ENCODE results near the gene SELENOO.
"Not testable (repeated sequence)": the region's sequence is repeated elsewhere in the genome, so short reads cannot be mapped to it uniquely, and the experiment has no call there.

Gene SELENOO

DNA sequence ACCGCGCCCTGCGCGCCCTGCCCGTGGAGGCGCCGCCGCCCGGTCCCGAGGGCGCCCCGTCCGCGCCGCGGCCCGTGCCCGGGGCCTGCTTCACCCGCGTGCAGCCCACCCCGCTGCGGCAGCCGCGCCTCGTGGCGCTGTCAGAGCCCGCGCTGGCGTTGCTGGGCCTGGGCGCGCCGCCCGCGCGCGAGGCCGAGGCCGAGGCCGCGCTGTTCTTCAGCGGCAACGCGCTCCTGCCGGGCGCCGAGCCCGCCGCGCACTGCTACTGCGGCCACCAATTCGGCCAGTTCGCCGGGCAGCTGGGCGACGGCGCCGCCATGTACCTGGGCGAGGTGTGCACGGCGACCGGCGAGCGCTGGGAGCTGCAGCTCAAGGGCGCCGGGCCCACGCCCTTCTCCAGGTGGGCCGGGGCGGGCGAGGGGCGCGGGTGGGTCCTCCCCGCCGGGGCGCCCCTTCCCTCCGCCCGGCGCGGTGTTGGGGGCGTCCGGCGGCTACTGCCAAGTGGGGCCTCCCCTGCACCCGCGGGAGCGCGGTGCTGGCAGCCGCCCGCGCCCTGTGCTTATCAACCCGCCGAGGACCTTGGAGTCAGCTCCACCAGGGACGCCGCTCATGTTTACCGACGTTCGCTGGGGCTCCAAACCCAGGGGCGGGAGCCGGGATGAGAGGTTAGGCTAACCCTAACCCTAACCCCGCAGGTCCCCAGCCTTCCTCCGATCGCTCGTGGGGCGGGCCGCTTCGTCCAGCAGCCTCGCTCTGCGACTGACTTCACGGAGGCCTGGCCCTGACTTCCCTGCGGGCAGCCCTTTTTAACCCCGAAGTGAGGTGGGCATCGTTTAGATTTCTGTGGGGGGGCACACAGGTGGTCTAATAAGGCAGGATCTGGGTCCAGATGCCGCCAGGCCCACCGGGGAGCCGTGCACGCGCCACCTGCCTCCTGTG lies 649 bp downstream of the SELENOO start:
- DNase-seq, result no peak

DNA sequence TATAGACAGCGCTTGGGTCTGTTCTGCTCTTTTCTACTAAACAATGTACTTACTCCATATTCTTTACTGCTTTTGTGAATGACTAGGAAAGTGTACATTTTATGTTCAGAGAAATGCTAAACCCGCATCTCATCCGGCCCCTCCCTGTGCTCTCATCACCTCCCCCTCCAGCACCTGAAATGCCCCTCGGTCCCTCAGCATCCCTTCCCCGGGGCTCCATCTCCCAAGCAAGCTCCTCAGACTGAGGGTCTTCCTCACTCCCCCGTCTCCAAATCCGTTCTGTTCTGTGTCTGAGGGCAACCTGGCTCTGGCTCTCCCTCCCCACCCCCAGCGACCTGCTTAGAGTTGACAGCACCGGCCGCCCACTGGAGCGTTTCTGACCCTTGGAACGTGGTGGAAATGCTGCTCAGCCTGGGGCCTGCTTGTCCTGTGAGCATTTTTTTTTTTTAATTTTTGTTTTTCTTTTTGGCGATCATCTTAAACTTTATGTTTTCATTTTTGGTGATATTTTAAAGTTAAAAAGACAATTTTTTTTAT lies 1.4 kb downstream of the SELENOO start:
- DNase-seq, result no peak

DNA sequence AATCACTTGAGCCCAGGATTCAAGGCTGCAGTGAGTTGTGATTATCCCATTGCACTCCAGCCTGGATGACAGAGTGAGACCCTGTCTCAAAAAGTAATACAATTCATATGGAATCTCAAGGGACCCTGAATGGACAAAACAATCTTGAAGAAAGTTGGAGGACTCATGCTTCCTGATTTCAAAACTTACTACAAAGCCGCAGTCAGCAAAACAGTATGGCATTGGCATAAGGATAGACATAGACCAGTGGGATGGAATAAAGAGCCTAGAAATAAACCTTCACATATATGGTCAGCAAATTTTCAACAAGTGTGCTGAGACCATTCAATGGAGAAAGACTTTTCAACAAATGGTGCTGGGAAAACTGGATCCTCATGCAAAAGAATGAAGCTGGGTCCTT lies 2.5 kb downstream of the SELENOO start:
- DNase-seq, result no peak

DNA sequence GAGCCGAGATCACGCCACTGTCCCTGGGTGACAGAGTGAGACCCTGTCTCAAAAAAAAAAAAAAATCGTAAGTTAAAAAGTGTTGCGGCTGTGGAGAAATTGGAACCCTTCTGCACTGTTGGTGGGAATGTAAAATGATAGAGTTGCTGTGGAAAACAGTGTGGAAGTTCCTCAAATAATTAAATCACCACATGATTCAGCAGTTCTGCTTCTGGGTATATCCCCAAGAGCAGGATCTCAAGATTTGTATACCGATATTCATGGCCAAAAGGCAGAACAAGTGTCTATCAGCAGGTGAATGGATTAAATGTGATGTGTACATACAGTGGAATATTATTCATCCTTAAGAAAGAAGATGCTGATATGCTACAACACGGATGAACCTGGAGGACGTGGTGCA lies 3.8 kb downstream of the SELENOO start:
- DNase-seq, result no peak

DNA sequence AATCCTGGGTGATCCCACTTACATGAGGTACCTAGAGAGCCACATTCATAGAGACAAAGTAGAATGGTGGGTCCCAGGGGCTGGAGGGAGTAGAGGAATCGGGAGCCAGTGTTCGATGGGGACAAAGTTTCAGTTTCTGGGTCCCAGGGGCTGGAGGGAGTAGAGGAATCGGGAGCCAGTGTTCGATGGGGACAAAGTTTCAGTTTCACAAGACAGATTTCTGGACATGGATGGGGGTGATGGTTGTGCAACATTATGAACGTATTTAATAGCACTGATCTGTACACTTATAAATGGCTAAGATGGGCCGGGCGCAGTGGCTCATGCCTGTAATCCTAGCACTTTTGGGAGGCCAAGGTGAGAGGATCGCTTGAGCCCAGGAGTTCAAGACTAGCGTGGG lies 4.2 kb downstream of the SELENOO start:
- DNase-seq, result not testable (repeated sequence)

DNA sequence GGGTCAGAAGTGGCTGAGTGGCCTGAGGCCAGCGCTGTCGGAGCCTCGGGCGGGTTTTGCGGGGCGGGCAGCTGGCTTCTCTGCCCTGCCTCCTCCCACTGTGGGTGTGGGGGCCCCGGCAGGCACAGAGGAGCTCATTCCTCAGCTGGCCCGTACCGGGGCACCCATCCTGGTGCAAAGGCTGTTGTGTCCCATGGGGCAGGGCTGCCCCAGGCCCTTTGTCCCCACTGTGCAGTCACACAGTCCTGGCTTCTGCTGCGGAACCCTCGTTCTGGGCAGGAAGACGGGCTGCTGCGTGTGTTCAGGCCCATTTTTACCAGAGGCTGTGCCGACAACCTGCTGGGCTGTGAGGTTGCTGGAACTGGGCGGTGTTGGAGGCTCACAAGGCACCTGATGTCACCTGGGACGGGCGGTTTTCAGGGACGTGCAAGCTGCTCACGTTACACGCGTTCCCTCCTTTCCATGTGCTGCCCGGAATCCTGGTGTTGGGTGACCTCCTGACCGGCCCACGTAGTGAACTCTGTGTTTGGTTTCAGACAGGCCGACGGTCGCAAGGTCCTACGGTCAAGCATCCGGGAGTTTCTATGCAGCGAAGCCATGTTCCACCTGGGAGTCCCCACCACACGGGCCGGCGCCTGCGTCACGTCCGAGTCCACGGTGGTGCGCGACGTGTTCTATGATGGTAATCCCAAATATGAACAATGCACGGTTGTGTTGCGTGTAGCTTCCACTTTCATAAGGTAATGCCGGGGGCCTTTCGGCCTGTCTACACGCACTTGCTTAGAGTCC lies 5.2 kb downstream of the SELENOO start:
- DNase-seq, result no peak

DNA sequence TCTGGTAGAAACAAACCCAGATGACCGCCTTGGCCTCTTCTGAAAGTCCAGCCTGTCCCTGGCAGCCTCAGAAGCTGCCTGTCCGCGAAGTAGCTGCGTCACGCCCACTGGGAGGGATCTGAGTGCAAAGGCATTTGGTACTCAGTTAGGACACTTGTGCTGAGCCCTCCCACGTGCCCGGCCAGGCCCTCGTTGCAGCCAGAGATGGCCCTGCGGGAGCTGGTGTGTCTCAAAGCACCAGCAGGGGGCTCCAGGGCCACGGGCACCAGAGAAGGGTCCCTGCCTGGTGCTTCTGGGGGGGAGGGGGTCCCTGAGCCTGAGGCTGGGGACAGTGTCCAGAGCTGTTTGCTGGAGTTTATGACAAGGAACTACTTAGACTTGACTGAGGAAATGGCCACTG lies 5.8 kb downstream of the SELENOO start:
- no peak for DNase-seq

DNA sequence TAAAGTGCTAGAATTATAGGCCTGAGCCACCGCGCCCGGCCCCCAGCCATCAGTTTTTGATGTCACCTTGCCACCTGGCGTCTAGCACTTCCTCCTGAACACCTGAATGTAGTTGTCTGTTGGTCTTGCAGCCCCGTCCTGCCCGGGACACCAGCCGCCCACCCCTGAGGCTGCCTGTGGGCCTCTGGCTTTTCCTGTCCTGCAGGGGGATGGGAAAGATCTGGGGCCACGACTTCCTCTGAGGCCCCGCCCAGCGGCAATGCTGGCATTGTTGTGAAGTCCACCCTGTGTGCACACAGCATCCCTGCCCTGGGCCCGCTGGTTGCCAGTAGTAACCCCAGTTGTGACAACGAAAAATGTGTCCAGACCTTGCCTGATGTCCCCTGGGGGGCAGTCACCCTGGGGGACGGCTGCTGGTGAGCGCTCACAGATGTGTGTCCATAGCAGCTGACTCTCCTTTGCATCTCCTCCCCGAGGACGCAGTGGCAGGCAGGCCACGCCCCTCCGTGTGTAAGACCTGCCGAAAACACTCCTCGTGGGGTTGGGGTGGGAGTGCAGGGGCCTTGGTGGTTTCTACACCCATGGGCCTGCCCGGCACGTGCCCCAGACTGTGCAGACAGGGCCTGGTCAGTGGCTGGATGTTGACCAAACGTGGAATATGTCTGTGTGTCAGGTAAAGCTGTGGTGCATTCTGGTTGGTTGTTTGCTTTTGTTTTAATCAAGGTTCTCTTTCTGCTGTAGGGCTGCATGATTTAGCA lies 6.8 kb downstream of the SELENOO start:
- DNase-seq, result no peak

DNA sequence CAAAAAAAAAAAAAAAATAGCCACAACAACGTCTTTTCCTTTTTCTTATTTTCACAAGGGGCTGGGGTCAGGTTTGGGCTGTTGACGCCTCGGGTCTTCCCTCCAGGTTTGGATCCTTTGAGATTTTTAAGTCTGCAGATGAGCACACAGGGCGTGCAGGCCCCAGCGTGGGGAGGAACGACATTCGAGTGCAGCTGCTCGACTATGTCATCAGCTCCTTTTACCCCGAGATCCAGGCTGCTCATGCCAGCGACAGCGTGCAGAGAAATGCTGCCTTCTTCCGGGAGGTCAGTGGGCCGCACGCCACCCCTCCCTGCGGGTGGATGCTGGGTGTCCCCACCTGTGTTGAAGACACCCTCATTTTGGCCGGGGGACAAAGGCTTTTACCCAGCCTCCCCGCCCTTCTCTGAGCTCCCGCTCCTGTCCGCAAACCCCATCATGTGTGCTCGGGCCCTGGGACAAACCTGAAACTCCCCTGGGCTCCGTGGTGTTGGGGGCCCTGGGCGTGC lies 7.7 kb downstream of the SELENOO start:
- DNase-seq, result no peak

DNA sequence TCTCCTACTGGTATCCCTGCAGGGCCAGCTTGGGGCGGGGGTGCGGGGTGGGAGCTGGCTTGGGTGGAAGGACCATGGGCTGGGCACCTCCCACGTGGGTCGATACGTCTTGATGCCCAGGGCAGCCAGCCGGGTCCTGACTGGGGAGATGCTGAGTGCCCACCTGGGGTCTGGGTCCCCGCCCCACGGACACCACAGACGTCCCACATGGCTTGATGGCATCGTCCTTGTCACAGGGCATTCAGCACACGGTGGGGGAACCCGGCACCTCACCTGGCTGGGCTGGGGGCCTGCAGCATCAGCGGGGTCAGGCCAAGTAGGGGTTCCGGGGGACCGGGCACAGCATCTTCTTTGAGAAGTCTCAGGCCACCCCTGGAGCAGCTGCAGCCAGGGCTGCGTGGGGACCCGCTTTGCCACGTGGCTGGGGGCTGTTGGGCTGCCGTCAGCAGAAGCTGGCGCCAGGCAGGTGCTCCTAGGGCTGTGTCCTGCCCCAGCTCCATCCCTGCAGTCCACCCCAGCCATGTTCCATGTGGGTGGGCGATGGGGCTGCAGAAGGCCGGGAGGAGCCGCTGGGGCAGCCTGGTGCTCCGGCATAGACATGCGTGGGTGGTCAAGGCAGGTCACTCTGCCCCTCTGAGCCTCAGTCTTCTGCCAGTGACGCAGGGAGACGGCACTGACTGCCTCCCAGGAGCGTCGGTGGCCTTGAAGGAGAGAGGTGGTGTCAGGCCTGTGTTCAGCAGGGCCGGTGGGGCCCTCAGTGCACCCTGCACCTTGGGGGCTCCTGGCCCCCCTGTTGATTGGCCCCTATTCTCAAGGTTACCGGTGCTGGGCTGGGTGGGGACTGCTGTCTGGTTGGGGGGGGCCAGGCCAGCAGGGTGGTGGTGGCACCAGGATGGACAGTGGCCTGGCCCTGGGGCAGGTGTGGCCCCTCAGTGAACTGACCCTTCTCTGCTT lies 8.4 kb downstream of the SELENOO start:
- DNase-seq, result no peak

DNA sequence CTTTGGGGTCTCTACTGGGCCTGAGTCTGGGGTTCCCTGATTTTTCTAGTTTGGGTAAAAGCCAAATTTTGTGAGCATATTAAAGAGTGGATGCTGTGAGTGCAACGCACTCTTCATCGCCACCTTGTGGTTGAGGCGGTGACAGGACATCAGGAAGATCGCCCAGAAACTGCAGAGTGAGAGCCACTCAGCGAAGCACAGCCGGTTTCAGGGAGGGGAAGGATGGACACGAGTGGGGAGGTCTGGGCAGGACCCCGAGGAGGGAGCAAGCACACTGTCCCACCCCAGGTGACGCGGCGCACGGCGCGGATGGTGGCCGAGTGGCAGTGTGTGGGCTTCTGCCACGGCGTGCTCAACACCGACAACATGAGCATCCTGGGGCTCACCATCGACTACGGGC lies 9.1 kb downstream of the SELENOO start:
- peak; percentile 77 for DNase-seq

DNA sequence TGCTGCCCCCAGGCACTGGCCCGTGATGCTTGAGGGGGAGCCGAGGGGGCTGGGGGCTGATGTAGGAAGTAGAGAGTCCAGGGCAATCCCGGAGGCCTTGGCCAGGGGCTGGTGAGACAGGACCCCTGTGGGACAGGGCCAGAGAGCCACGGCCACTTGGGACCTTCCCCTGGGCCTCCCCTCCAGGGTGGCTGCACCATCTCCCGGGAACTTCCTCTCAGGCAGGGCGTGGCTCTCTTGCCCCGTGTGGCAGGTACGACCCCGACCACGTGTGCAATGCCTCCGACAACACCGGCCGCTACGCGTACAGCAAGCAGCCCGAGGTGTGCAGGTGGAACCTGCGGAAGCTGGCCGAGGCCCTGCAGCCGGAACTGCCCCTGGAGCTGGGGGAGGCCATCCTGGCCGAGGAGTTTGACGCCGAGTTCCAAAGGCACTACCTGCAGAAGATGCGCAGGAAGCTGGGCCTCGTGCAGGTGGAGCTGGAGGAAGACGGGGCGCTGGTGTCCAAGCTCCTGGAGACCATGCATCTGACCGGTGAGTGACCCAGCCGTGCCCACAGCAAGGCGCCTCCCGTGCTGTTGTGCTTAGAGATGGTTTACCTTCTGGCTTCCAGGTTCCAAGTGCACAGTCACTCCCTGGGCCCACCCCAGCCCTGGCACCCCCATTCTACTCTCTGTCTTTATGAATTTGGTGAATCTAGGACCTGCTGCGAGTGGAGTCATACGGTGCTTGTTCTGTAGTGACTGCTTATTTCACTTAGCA lies 9.7 kb downstream of the SELENOO start:
- no peak for DNase-seq

DNA sequence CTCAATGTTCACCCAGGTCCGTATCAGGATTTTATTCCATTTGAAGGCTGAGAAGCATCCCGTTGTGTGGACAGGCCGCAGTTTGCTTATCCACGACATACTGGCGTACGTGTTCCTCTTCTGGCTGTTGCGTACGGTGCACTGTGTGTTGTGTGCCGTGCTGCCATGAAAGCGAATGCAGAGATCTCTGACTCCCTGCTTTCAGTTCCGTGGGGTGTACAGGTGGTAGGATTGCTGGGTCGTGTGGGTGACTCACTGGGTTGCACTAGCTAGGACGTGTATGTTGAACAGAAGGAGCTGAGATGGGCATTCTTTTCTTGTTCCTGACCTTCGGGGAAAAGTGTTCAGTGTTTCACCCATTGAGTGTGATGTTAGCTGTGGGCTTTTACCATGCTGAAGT lies 10.3 kb downstream of the SELENOO start:
- DNase-seq, result no peak

DNA sequence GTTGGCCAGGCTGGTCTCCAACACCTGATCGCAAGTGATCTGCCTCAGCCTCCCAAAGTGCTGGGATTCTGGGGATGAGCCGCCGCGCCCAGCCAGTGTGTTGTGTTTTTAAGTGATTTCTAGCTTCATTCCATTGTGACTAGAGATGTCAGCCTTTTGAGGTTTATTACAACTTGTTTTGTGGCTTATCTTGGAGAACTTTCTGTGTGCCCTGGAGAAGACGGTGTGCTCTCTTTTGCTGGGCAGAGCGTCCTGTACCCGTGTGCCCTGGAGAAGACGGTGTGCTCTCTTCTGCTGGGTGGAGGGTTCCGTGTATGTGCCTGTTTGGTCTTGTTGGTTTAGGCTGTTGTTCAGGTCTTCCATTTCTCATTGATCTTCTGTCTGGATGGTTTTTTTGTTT lies 12.5 kb downstream of the SELENOO start:
- no peak for DNase-seq

DNA sequence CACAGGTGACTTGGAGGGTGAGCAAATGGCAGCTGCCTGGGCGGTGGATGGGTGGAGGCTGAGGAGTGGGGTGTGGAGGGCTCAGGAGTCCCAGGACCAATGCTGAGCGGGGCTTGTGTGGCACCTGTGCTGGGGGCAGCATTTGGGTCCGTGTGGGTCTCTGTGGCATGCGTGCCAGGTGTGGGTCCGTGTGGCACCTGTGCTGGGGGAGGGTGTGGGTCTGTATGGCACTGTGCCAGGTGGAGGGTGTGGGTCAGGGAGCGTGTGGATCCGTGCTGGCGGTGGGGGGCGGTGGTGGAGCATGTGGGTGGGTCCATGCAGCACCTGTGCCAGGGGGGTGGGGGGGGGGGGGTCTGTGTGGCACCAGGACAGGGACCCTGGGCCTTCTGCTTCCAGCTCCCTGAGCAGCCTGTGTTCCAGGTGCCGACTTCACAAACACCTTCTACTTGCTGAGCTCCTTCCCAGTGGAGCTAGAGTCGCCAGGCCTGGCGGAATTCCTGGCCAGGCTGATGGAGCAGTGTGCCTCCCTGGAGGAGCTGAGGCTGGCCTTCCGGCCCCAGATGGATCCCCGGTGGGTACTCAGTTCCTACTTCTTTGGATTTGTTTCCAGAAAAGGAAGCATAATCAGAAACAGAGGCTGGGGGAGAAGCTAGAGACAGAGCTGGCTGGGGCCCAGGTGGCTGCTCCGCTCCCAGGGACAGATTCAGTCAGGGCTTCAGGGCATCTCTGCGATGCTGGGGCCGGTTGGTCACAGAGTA lies 14.7 kb downstream of the SELENOO start:
- DNase-seq, result no peak

DNA sequence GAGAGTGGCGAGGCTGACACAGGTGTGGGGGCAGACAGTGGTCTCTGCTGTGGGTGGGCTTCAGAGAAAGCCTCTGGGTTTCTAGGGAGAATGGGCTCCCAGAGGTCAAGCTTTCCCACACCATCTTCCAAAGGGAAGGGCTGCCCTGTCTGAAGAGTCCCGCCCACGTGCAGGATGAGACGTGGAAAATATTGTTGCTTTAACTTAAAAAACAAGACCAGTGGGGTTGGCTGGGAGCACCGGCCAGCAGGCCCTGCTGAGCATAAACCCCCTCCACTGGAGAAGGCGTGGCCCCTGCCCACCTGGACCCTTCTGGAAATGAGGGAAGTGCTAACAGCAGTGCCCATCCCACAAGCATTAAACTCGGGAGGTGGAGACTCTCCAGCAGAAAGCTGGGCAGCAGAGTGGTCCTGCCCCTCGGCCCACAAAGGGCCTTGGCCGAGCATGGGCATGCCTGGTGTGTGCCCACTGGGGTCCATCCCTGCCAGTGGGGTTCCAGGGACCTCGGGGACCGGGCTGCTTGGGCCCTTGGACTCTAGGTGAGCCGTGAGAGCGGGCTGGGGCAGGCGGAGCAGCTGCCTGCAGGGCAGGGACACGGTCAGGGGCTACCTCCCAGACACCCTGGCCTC lies 15.4 kb downstream of the SELENOO start:
- no peak for DNase-seq

DNA sequence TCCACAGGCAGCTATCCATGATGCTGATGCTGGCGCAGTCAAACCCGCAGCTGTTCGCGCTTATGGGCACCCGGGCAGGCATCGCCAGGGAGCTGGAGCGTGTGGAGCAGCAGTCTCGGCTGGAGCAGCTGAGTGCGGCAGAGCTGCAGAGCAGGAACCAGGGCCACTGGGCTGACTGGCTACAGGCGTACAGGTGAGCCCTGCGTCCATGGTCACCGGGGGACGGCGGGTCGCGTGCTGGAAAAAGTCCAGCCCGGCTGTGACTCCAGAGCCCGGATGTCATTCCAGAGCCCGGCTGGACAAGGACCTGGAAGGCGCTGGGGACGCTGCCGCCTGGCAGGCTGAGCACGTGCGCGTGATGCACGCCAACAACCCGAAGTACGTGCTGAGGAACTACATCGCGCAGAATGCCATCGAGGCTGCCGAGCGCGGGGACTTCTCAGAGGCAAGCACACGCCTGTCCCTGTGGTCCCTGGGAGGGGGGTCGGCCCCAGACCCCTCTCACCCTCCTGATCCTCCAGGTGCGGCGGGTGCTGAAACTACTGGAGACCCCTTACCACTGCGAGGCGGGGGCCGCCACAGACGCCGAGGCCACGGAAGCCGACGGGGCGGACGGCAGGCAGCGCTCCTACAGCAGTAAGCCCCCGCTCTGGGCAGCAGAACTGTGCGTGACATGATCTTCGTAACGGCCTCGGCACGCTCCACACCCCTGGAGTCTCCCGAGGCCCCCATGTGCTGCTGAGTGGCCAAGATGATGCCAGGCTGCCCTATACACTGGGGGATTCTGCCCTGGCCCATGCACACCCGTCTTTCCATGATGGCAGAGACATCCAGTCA lies 16.1 kb downstream of the SELENOO start:
- DNase-seq, result no peak

DNA sequence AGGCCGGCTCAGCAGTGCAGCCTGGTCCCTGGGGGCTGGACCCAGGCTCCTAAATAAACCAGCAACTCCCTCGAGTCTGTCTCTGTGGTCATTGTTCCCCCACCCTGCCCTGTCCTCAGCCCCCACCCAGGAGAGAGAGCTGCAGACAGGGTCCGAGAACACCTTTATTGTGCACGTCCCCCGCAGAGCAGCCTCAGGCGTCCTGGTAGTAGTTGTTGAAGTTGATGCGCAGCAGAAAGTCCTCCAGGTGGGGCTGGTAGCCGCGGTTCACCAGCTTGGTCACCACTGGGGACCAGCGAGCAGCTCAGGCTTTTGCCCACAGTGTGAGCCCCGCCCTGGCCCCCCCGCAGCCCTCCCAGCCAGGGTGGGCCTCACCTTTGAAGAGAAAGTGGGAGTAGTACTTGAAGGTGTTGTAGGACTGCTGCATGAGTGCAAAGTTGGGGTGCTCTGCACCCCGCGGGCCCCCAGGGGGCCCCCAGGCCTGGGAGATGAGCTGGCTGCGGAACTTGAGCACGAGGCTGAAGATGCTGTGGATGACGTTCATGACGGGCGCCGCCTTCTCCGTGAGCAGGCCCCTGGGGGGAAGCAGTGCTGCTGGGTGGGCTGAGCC lies 16.8 kb downstream of the SELENOO start:
- DNase-seq, result no peak
